Body of pancreas (tissue), 4 donors: Measurements from ENCODE around the gene THSD4. TPM values are rescaled to one million over a fixed set of nuclear protein-coding genes. Genes with fewer than 3 reads are reported as not detected.

Experiments
- ATAC-seq: fragments of 150-250 bp; one replicate; pipeline ENCODE4 v1.9.1; 2016
- DNase-seq, 4 donors: peaks; one replicate each; pipeline ENCODE4 v3.0.0-alpha.2; 2019
- H3K27ac ChIP-seq, 4 donors: fragments of 200-600 bp; sonication (generic); 1 replicate in 3 of 4; 2 replicates in 1 of 4; pipeline versions ENCODE4 v1.5.1 to v1.6.1; 2016 to 2019; ENCODE audit warnings: mild to moderate bottlenecking in 1 of 4, mixed read lengths in 1 of 4, moderate library complexity in 1 of 4
- H3K27me3 ChIP-seq, 2 donors: fragments of 200-600 bp; sonication (generic); one replicate each; pipeline ENCODE4 v1.6.0; 2016; ENCODE audit warnings: mild to moderate bottlenecking in 1 of 2
- H3K36me3 ChIP-seq, 2 donors: fragments of 200-600 bp; sonication (generic); replicated peaks in 1 of 2; 2 replicates each; pipeline ENCODE4 v1.5.1; 2016; ENCODE audit warnings: low read depth in 2 of 2; ENCODE audit not compliant: insufficient read depth in 1 of 2
- H3K4me1 ChIP-seq: fragments of 200-600 bp; sonication (generic); one replicate; pipeline ENCODE4 v1.6.0; 2016
- H3K4me3 ChIP-seq, 2 donors: fragments of 200-600 bp; sonication (generic); 1 replicate in 1 of 2; 2 replicates in 1 of 2; pipeline ENCODE4 v1.5.1; 2016 to 2019
- H3K9me3 ChIP-seq, 3 donors: fragments of 200-600 bp; sonication (generic); 1 replicate in 2 of 3; 2 replicates in 1 of 3; pipeline ENCODE4 v1.5.1; 2016
- CTCF ChIP-seq, 7 experiments: fragments of 450-650 bp in 4 of 7; fragments of 200-600 bp in 3 of 7; sonication (generic) in 3 of 7; IDR thresholded peaks; one replicate each; pipeline ENCODE4 v1.5.1; 2016 to 2019; ENCODE audit warnings: antibody characterized with exemption in 7 of 7
- POLR2A ChIP-seq, 3 donors: fragments of 450-650 bp; IDR thresholded peaks; one replicate each; pipeline ENCODE4 v1.6.1; 2016; ENCODE audit warnings: antibody characterized with exemption in 3 of 3, mild to moderate bottlenecking in 2 of 3
- WGBS, 2 donors: methylation state at CpG; one replicate each; pipeline ENCODE4 v1.1.5; 2017; 5-methylcytosine and 5-hydroxymethylcytosine counted together
- intact Hi-C: fragments of 100-400 bp; cut with DNase I; formaldehyde crosslinking; loops from one replicate; pipeline ENCODE4 v1.15.1; 2023
- total RNA-seq, 2 donors: library from RNA; depleted of rRNA; stranded (reverse); fragments of >200 nt; gene quantifications; one replicate each; pipeline ENCODE4 v1.1.0, GENCODE V29; 2016

THSD4 gene
- total RNA-seq, 2 donors from 2014 or later: 12.9 to 16.1 TPM

- H3K27ac ChIP-seq: no peak overlapping the region
- no peak overlapping the region for H3K4me3 ChIP-seq
- no peaks in the 10 kb centered on the region for H3K27me3 ChIP-seq
- TF ChIP-seq CTCF (IDR thresholded peaks at IDR 0.05) (no peak), POLR2A (IDR thresholded peaks at IDR 0.05) (no peak)
- intact Hi-C loops: loop anchor here (10.0 kb wide), 1 partner anchor 417 kb away; no protein-coding TSS in a partner anchor
- WGBS, 2 donors: 42 to 53% methylated on average over 12 of the region's 12 CpGs
- no peaks in the 10 kb centered on the region for H3K36me3 ChIP-seq
- H3K9me3 ChIP-seq: no peaks in the 10 kb centered on the region
- H3K4me1 ChIP-seq: peaks cover 13% of the 10 kb centered on the region
- DNase-seq (no peak), ATAC-seq (peak; percentile 50)
Observed at GRCh38 chr15:71747128-71748083, 632.1 kb downstream of the THSD4 start.

GRCh38 chr15:71748293-71748718 is 633.0 kb downstream of the THSD4 start:
- Histone ChIP-seq H3K4me1 (peaks cover 22% of the 10 kb centered on the region), H3K27me3 (no peaks in the 10 kb centered on the region), H3K36me3 (no peaks in the 10 kb centered on the region), H3K27ac (no peak overlapping the region), H3K9me3 (no peaks in the 10 kb centered on the region), H3K4me3 (no peak overlapping the region)
- intact Hi-C loops: loop anchor here (10.0 kb wide), 1 partner anchor 416 kb away; no protein-coding TSS in a partner anchor
- no peak for ATAC-seq
- 74 to 77% methylated on average over 6 to 14 of the region's 16 CpGs for WGBS, 2 donors
- TF ChIP-seq POLR2A (IDR thresholded peaks at IDR 0.05): no peak
- no peak for TF ChIP-seq CTCF (IDR thresholded peaks at IDR 0.05)
- DNase-seq: no peak

GRCh38 chr15:71749500-71749899 is 634.2 kb downstream of the THSD4 start:
- Histone ChIP-seq H3K4me1 (peaks cover 26% of the 10 kb centered on the region), H3K4me3 (no peak overlapping the region), H3K9me3 (no peaks in the 10 kb centered on the region), H3K27me3 (no peaks in the 10 kb centered on the region), H3K36me3 (no peaks in the 10 kb centered on the region), H3K27ac (no peak overlapping the region)
- TF ChIP-seq CTCF (IDR thresholded peaks at IDR 0.05): no peak
- TF ChIP-seq POLR2A (IDR thresholded peaks at IDR 0.05): no peak
- intact Hi-C loops: loop anchor here (10.0 kb wide), 1 partner anchor 415 kb away; no protein-coding TSS in a partner anchor
- DNase-seq: no peak
- 90 to 93% methylated on average over 14 of the region's 14 CpGs for WGBS, 2 donors
- no peak for ATAC-seq

GRCh38 chr15:71752128-71752527 is 636.9 kb downstream of the THSD4 start:
- no peak for DNase-seq
- Histone ChIP-seq H3K27ac (peak overlapping the region in 1 of 4 donors; percentile 56), H3K27me3 (no peaks in the 10 kb centered on the region), H3K36me3 (no peaks in the 10 kb centered on the region), H3K4me3 (no peak overlapping the region), H3K4me1 (peaks cover 24% of the 10 kb centered on the region), H3K9me3 (no peaks in the 10 kb centered on the region)
- 65 to 70% methylated on average over 4 of the region's 4 CpGs for WGBS, 2 donors
- no peak for ATAC-seq
- intact Hi-C loops: no loop called here
- TF ChIP-seq CTCF (IDR thresholded peaks at IDR 0.05) (no peak), POLR2A (IDR thresholded peaks at IDR 0.05) (no peak)
